ENCODE results near the gene SPATS2L.

The SPATS2L gene

GRCh38 chr2:200449149-200449548 lies 142.7 kb downstream of the SPATS2L start:
- no peak for TF ChIP-seq CTCF (IDR thresholded peaks at IDR 0.05)

GRCh38 chr2:200450288-200450687 lies 143.8 kb downstream of the SPATS2L start:
- no peak for TF ChIP-seq CTCF (IDR thresholded peaks at IDR 0.05)

DNA sequence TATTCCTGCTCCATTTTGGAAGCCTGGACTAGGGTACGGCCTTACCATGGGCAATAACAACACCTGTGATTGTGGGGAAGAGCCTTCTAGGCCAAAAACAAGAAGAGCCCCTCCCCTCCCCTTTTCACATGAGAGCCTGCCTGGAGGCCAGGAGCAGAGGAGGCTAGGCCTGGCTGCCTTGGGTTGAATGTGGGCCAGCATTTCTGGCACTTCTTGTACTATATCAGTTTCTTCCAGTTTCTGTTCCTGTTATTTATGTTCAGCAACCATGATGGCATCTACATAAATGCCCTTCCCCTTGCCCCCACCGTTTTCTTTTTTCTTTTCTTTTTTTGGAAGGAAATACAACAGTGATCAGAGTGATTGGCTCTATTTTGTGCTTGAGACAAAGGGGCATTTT lies 145.0 kb downstream of the SPATS2L start:
- no peak for TF ChIP-seq CTCF (IDR thresholded peaks at IDR 0.05)

DNA sequence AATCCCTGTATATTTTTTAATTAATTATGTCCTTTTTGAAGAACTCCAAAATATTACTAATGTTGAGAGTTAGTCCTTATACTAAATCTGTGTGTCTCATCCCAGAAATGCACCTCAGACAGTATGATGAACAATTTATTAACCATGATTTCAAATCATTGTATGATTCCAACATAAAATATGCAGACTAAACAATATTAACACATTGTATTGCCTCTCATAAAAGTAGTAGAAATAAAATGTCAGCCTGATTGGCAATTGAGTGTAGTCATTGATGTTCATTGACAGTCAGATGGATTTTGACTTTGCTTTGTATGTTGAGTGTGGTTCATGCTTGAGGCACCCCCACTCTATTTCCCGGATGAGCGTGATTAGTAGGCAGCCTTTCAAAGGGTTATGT lies 145.9 kb downstream of the SPATS2L start:
- no peak for TF ChIP-seq CTCF (IDR thresholded peaks at IDR 0.05)

- TF ChIP-seq CTCF (IDR thresholded peaks at IDR 0.05) = no peak
These were observed 146.8 kb downstream of the SPATS2L start for GRCh38 chr2:200453142-200453852.

DNA sequence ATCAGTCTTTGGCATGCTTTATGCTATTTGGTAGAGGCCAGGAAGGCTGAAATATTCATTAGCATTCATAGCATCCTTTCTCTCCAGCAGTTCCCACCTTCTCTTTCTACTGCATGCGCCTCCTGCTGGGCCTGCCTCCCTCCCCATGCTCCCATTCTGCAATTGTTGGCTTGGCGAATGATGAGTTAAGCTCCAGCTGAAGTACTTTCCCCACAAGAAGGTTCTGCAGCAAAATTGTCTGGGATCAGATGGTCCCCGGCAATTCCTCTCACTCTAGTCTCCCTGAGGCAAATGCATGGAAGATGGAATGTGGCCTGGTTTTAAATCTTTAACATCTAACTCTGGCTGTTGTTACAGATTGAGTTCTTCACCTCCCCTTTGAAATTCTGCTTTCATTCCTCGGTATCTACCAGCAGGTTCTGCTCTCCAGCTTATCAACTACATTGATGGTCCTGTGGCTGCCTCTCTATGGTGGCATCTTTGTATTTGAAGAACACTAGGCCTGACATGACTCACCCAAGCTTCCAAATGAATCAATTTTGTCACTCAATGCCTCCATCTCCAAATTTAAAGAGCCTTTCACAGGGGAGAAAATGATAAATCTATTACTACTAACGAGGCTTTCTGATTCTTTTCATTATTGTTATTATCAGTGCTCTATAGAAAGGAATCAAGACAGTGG lies 147.5 kb downstream of the SPATS2L start:
- TF ChIP-seq CTCF (IDR thresholded peaks at IDR 0.05) = no peak

- TF ChIP-seq CTCF (IDR thresholded peaks at IDR 0.05) = no peak
These were observed 148.7 kb downstream of the SPATS2L start for GRCh38 chr2:200454927-200455801.

Measured in LNCAP (cell line).